WTC11 (cell line): Measurements from ENCODE around the gene FARP2. TPM values are rescaled to one million over a fixed set of nuclear protein-coding genes. Genes with fewer than 3 reads are reported as not detected.

Experiments used
- ATAC-seq: fragments of 200-7000 bp; cut with Tn5 transposase; 2 replicates; pipeline ENCODE4 v1.10.0; 2021; ENCODE audit warnings: mild to moderate bottlenecking, moderate library complexity
- CTCF ChIA-PET: fragments of 300-600 bp; sonication (Branson Sonifier 250); formaldehyde crosslinking; loops from one replicate; lab custom pipeline; 2021; ENCODE audit warnings: antibody characterized with exemption; lab: Charles Lee
- POLR2A ChIA-PET: fragments of 350-600 bp; sonication (Branson Sonifier 250); formaldehyde crosslinking; loops from one replicate; lab custom pipeline; 2021; ENCODE audit warnings: antibody characterized with exemption; lab: Charles Lee
- DNase-seq: peaks from one replicate; pipeline ENCODE4 v3.0.0; 2021; ENCODE audit warnings: low spot score
- H3K27ac Mint-ChIP-seq: 2 replicates; pipeline ENCODE4 v1.8.0; 2021; ENCODE audit warnings: mixed read lengths
- H3K27me3 Mint-ChIP-seq: 2 replicates; pipeline ENCODE4 v1.8.0; 2021; ENCODE audit warnings: low read depth, mild to moderate bottlenecking, moderate library complexity, mixed read lengths
- H3K36me3 Mint-ChIP-seq: 2 replicates; pipeline ENCODE4 v1.8.0; 2021; ENCODE audit warnings: mixed read lengths
- H3K4me1 Mint-ChIP-seq: 2 replicates; pipeline ENCODE4 v1.8.0; 2022; ENCODE audit warnings: mixed read lengths
- H3K4me3 Mint-ChIP-seq: 2 replicates; pipeline ENCODE4 v1.8.0; 2021; ENCODE audit warnings: mild to moderate bottlenecking, moderate library complexity, mixed read lengths
- H3K9me3 Mint-ChIP-seq: 2 replicates; pipeline ENCODE4 v1.8.0; 2021; ENCODE audit warnings: mixed read lengths
- AFF4 ChIP-seq: sonication (generic); formaldehyde crosslinking; IDR thresholded peaks from 2 replicates; pipeline ENCODE4 v1.8.1; 2023; ENCODE audit warnings: mild to moderate bottlenecking, missing genetic modification reagents, borderline replicate concordance
- ATF2 ChIP-seq: sonication (generic); formaldehyde crosslinking; IDR thresholded peaks from 2 replicates; pipeline ENCODE4 v1.8.1; 2022; ENCODE audit warnings: low read depth, missing genetic modification reagents, borderline replicate concordance
- ESRRA ChIP-seq: sonication (generic); formaldehyde crosslinking; IDR thresholded peaks from 2 replicates; pipeline ENCODE4 v1.8.1; 2022; ENCODE audit warnings: mild to moderate bottlenecking, missing genetic modification reagents, borderline replicate concordance
- NFYB ChIP-seq: sonication (generic); formaldehyde crosslinking; conservative IDR thresholded peaks from 2 replicates; pipeline ENCODE4 v1.8.0; 2022; ENCODE audit warnings: low read depth, missing genetic modification reagents
- PREB ChIP-seq: sonication (generic); formaldehyde crosslinking; IDR thresholded peaks from 2 replicates; pipeline ENCODE4 v1.8.1; 2022; ENCODE audit warnings: mild to moderate bottlenecking, missing genetic modification reagents, moderate library complexity, borderline replicate concordance
- ZNF263 ChIP-seq: sonication (generic); formaldehyde crosslinking; IDR thresholded peaks from 2 replicates; pipeline ENCODE4 v1.8.1; 2022; ENCODE audit warnings: low read depth, mild to moderate bottlenecking, moderate library complexity, missing genetic modification reagents
- ZNF425 ChIP-seq: fragments of 250-450 bp; sonication (Bioruptor Pico); conservative IDR thresholded peaks from 2 replicates; pipeline ENCODE4 v1.9.0; 2021; ENCODE audit warnings: mild to moderate bottlenecking
- total RNA-seq: library from RNA; stranded (reverse); gene quantifications from 3 replicates; pipeline ENCODE4 v1.2.3, GENCODE V29; 2021

The FARP2 gene
- total RNA-seq, 1 experiment from 2014 or later, result 37.8 TPM

- Mint-ChIP-seq H3K36me3 (peaks cover 26% of the 10 kb centered on the region), H3K27ac (no peak overlapping the region), H3K4me3 (no peak overlapping the region), H3K27me3 (no peaks in the 10 kb centered on the region), H3K9me3 (no peaks in the 10 kb centered on the region), H3K4me1 (peaks cover 2% of the 10 kb centered on the region; the same call in 1 of the 2 replicates)
- CTCF ChIA-PET, result no interaction called here
- ATAC-seq (no peak), DNase-seq (no peak)
- POLR2A ChIA-PET, result no interaction called here
- no peak for TF ChIP-seq ZNF263 (CRISPR knock-in tag)
- no peak for TF ChIP-seq ATF2 (CRISPR knock-in tag)
- no peak for TF ChIP-seq PREB
- no peak for TF ChIP-seq NFYB
- TF ChIP-seq AFF4 (CRISPR knock-in tag), result no peak
- no peak for TF ChIP-seq ZNF425
These were observed 138.3 kb downstream of the FARP2 start for GRCh38 chr2:241494311-241494908.

GRCh38 chr2:241495172-241496002 lies 139.3 kb downstream of the FARP2 start:
- peaks cover 30% of the 10 kb centered on the region for H3K36me3 Mint-ChIP-seq
- CTCF ChIA-PET, result interaction anchor here (0.8 kb wide), 1 partner anchor 239 kb away, joined by 3 read pairs; the partner anchor contains the start of gene D2HGDH
- DNase-seq (no peak), ATAC-seq (no peak)
- no peak overlapping the region for H3K27ac Mint-ChIP-seq
- H3K4me1 Mint-ChIP-seq, result peaks cover 2% of the 10 kb centered on the region; the same call in 1 of the 2 replicates
- H3K9me3 Mint-ChIP-seq, result no peaks in the 10 kb centered on the region
- H3K27me3 Mint-ChIP-seq, result no peaks in the 10 kb centered on the region
- no peak overlapping the region for H3K4me3 Mint-ChIP-seq
- POLR2A ChIA-PET, result no interaction called here
- no peak for TF ChIP-seq ESRRA

GRCh38 chr2:241496003-241496707 lies 140.1 kb downstream of the FARP2 start:
- no peak overlapping the region for H3K27ac Mint-ChIP-seq
- H3K9me3 Mint-ChIP-seq, result no peaks in the 10 kb centered on the region
- ChIA-PET CTCF (interaction anchor here (0.8 kb wide), 1 partner anchor 238 kb away, joined by 3 read pairs; the partner anchor contains the start of gene D2HGDH), POLR2A (interaction anchor here (0.5 kb wide), 1 partner anchor 10 kb away, joined by 4 read pairs; no protein-coding TSS in a partner anchor)
- DNase-seq (no peak), ATAC-seq (no peak)
- TF ChIP-seq ESRRA, result no peak
- H3K4me1 Mint-ChIP-seq, result no peaks in the 10 kb centered on the region
- H3K36me3 Mint-ChIP-seq, result peaks cover 30% of the 10 kb centered on the region
- no peaks in the 10 kb centered on the region for H3K27me3 Mint-ChIP-seq
- H3K4me3 Mint-ChIP-seq, result no peak overlapping the region
